GM18861 (cell line): Measurements from ENCODE around the gene GDA.
"Not testable (repeated sequence)": the region's sequence is repeated elsewhere in the genome, so short reads cannot be mapped to it uniquely, and the experiment has no call there.

ENCODE experiments used
- ATAC-seq: cut with Tn5 transposase; IDR thresholded peaks from one replicate; pipeline ENCODE4 v1.9.1; 2021; ENCODE audit not compliant: unreplicated experiment

GDA gene

DNA sequence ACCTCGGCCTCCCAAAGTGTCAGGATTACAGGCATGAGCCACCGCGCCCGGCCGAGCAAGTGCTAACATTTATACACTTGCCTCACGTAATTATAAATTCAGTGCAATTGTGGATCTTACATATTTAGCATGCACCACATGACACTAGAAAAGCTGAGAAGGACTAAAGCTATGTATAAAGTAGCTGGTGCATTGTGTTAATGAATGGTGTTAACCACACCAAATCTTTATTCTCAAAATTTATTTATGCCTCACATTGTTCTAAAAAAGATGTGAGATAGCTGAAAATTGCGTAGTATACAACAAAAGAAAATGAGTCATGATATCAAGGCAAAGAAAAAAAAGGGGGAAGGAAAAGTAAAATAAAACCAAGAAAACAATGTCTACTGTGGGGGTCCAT is 54.8 kb downstream of the GDA start:
- ATAC-seq = no peak

DNA sequence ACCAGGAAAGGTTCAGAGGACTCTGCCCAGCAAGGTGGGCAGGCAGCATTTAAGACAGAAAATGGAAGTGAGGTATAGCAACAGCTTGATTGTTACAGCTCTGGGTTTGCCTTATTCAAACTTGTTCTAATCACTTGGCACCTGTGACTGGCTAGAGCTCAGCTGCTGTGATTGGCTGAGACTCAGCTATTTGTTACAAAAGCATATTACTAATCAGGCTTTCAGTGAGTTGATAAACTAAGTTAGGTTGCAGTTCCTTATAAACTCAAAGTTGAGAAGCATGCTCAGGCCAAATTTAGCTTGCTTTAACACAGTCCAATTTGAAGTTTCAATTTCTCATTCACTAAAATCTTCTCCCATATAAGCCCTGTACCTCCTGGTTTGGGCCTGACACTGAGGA is 56.3 kb downstream of the GDA start:
- ATAC-seq = peak; percentile 66

GRCh38 chr9:72207278-72207677 is 58.0 kb downstream of the GDA start:
- ATAC-seq = peak; percentile 71

GRCh38 chr9:72210522-72210921 is 61.3 kb downstream of the GDA start:
- ATAC-seq = no peak

GRCh38 chr9:72211047-72211446 is 61.8 kb downstream of the GDA start:
- ATAC-seq = no peak

DNA sequence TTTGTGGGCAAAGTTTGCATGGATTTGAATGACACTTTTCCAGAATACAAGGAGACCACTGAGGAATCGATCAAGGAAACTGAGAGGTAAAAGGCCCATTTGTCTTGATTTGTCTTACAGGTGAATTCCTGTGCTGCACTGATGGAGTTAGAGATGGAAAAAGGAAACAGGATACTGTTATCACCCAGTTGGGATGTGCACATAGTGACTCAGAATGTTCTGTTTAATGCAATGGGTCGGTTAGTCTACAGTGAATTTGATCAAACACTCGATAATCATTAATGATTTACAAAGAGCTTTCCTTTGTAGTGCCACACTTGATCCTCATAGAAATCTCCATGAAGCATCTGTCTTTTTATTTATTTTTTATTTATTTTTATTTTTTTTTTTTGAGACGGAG is 64.7 kb downstream of the GDA start:
- ATAC-seq = no peak

GRCh38 chr9:72217306-72217842 is 68.1 kb downstream of the GDA start:
- ATAC-seq = no peak

- no peak for ATAC-seq
Measured at GRCh38 chr9:72220589-72220988, 71.3 kb downstream of the GDA start.

DNA sequence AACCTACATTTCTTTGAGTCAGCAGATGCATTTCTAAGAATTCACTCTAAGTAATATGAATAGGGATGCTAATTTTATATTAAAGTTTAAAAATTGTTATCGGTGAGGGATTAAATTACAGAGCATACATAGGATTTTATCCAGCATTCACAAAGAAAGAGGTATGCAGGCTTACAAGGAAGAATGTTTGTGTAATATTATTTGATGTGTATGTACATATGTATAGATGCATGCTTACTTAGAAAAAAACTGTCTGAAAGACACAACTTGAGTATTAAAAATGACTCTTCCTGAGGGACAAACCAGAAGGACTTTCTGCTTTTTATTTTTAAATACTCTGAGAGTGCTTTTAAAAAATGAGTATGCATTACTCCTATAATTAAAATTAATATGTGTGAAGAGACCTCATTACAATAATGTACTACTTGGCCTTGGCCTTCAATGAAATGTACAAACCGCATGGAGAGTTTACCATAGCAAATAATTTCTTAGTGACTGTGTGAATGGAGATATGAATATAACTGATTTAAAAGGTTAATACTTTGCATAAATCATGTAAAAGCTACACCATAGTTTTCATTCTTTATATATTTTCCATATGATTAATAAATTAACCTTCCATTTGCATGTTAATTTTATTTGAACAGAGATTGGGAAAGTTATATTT is 77.0 kb downstream of the GDA start:
- ATAC-seq = no peak

DNA sequence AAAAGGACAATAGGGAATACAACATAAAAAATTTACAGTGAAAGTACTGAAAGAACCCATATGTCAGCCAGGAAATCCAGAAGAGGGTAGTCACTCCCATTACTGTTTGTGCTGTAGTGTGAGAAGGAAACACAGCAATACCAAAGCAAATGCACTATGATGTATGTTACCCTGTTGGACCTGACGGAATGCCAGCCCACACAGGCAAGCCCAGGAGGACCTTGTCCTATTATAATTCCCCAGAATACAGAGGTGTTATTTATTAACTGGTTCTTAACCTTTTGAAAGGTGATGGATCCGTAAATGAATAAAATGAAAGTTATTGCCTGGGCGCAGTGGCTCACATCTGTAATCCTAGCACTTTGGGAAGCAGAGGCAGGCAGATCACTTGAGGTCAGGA is 79.0 kb downstream of the GDA start:
- no peak for ATAC-seq

GRCh38 chr9:72232778-72233177 is 83.5 kb downstream of the GDA start:
- ATAC-seq = no peak

GRCh38 chr9:72247549-72247948 is 98.3 kb downstream of the GDA start:
- no peak for ATAC-seq

- ATAC-seq = no peak
Measured at GRCh38 chr9:72251589-72251988, 102.3 kb downstream of the GDA start.

- no peak for ATAC-seq
Measured at GRCh38 chr9:72254901-72255545, 105.8 kb downstream of the GDA start.

- ATAC-seq = no peak
Measured at GRCh38 chr9:72255569-72255968, 106.3 kb downstream of the GDA start.

DNA sequence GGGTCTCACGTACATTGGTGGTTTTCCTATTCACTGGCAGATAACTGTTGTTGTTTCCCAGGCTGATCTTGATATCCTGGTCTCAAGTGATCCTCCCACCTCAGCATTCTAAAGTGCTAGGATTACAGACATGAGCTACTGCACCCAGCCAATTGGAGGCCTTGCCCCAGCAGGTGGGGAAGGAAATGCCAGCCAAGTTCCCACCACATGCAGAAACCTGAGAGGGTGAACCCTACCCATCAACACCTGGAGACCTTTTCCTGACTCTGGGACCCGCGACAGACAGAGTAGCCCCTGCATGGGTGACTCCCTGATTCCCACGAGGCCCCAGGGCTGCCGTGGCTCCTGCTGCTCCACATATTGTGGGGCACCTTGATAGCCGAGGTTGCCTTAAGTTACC is 107.7 kb downstream of the GDA start:
- ATAC-seq = no peak

- ATAC-seq = no peak
Measured at GRCh38 chr9:72257814-72258213, 108.6 kb downstream of the GDA start.

DNA sequence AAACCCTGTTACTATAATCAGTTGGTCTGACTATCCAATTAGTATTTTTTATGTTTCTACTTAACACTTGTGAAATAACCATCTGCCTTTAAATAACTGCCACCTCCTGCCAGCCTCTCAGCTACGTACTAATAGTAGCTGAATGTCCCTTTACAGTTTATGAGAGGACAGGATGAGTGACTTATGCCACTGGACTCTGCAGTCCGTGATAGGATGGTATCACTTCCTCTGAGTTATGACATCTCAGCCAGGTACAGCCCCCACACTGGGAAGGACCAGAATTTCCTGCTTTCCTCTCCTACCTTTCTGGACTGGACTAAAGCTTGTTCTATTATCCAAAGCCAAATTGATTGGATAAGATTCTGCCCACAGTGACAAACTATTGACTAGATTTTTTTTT is 112.8 kb downstream of the GDA start:
- no peak for ATAC-seq

GRCh38 chr9:72263572-72263971 is 114.3 kb downstream of the GDA start:
- no peak for ATAC-seq

- no peak for ATAC-seq
Measured at GRCh38 chr9:72268961-72269360, 119.7 kb downstream of the GDA start.

DNA sequence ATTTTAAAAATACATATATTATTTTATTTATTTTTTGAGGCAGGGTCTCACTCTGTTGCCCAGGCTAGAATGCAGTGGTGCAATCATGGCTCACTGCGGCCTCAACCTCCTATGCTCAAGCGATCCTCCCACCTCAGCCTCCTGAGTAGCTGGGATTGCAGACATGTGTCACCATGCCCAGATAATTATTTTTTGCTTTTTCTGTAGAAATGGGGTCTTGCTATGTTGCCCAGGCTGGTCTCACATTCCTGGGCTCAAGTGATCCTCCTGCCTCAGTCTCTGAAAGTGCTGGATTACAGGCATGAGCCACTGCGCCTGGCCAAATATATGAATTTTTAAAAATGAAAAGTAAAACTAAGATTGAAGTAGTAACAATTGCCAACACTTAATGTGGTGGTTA is 121.1 kb downstream of the GDA start:
- ATAC-seq = not testable (repeated sequence)

- peak; percentile 32 for ATAC-seq
Measured at GRCh38 chr9:72271613-72272478, 122.6 kb downstream of the GDA start.
